Hypothalamus (tissue), 51 donors: ENCODE data around the gene FAM110D.

Source experiments
- DNase-seq, 51 donors: peaks; one replicate each; lab custom pipeline; 2025; lab: John Stamatoyannopoulos, UW

Gene FAM110D

GRCh38 chr1:26160527-26161414 lies 1.9 kb downstream of the FAM110D start:
- DNase-seq, result no peak

- peak in 34 of 51 donors; percentile 20 to 79 (median 51) for DNase-seq
Measured at GRCh38 chr1:26161415-26162219, 2.7 kb downstream of the FAM110D start.

GRCh38 chr1:26162220-26162709 lies 3.4 kb downstream of the FAM110D start:
- DNase-seq, result no peak

- no peak for DNase-seq
Measured at GRCh38 chr1:26163684-26164035, 4.8 kb downstream of the FAM110D start.

GRCh38 chr1:26164036-26164860 lies 5.4 kb downstream of the FAM110D start:
- peak in 25 of 51 donors; percentile 6 to 61 (median 27) for DNase-seq

GRCh38 chr1:26164861-26165842 lies 6.3 kb downstream of the FAM110D start:
- DNase-seq, result no peak

GRCh38 chr1:26166719-26167281 lies 7.9 kb downstream of the FAM110D start:
- no peak for DNase-seq

- peak in 10 of 51 donors; percentile 8 to 30 (median 16) for DNase-seq
Measured at GRCh38 chr1:26168410-26169197, 9.7 kb downstream of the FAM110D start, which contains the start of gene C1orf232. TSS of gene C1orf232 (minus strand) at chr1:26168963. CDS start at chr1:26168499, 464 bp downstream.

- no peak for DNase-seq
Measured at GRCh38 chr1:26169198-26169554, 10.3 kb downstream of the FAM110D start.

- DNase-seq, result peak; percentile 7 to 94 (median 83)
Measured at GRCh38 chr1:26169669-26170471, 11.0 kb downstream of the FAM110D start, which contains the start of gene ZNF593. TSS of gene ZNF593 (plus strand) at chr1:26169908. CDS start at chr1:26169984, 76 bp downstream.

- DNase-seq, result no peak
Measured at GRCh38 chr1:26170472-26170821, 11.6 kb downstream of the FAM110D start.

- no peak for DNase-seq
Measured at GRCh38 chr1:26171084-26172072, 12.5 kb downstream of the FAM110D start, which contains the start of gene ZNF593OS. TSS of gene ZNF593OS (minus strand) at chr1:26171832. CDS start at chr1:26171661, 171 bp downstream.

- DNase-seq, result no peak
Measured at GRCh38 chr1:26175346-26175745, 16.5 kb downstream of the FAM110D start.

- DNase-seq, result no peak
Measured at GRCh38 chr1:26177182-26177684, 18.4 kb downstream of the FAM110D start, which contains the start of gene CNKSR1. TSS of gene CNKSR1 (plus strand) at chr1:26177491. CDS start at chr1:26177548, 57 bp downstream.

GRCh38 chr1:26180010-26180506 lies 21.2 kb downstream of the FAM110D start:
- DNase-seq, result no peak
